ENCODE data around the gene PFDN4.

GRCh38 chr20:54237116-54237943 is 29.4 kb downstream of the PFDN4 start:
- TF ChIP-seq POLR2A (IDR thresholded peaks at IDR 0.05; ENCODE audit: low read length): no peak
- TF ChIP-seq GATA1 (IDR thresholded peaks at IDR 0.05; ENCODE audit: low read depth, low read length): no peak

All from erythroblast (primary cell).